Neuron (in vitro differentiated cells): ENCODE measurements around the gene USP21.
"Not testable (repeated sequence)": the region's sequence is repeated elsewhere in the genome, so short reads cannot be mapped to it uniquely, and the experiment has no call there.

Source experiments
- H2AFZ ChIP-seq: one replicate; pipeline ENCODE4 v1.6.1; 2013; ENCODE audit warnings: low read depth, mild to moderate bottlenecking, inconsistent platforms, low read length, moderate library complexity
- H3K27me3 ChIP-seq: one replicate; pipeline ENCODE4 v1.6.1; 2013; ENCODE audit warnings: low read length; ENCODE audit not compliant: insufficient read depth
- H3K36me3 ChIP-seq: one replicate; pipeline ENCODE4 v1.6.1; 2013; ENCODE audit warnings: low read length; ENCODE audit not compliant: insufficient read depth
- H3K4me1 ChIP-seq: one replicate; pipeline ENCODE4 v1.6.1; 2013; ENCODE audit warnings: low read length; ENCODE audit not compliant: insufficient read depth
- H3K4me3 ChIP-seq: 2 replicates; pipeline ENCODE4 v1.5.1; 2013; ENCODE audit warnings: mild to moderate bottlenecking, low read length, moderate library complexity
- H3K9me3 ChIP-seq: one replicate; pipeline ENCODE4 v1.6.1; 2013; ENCODE audit warnings: low read length

USP21 gene, protein sequence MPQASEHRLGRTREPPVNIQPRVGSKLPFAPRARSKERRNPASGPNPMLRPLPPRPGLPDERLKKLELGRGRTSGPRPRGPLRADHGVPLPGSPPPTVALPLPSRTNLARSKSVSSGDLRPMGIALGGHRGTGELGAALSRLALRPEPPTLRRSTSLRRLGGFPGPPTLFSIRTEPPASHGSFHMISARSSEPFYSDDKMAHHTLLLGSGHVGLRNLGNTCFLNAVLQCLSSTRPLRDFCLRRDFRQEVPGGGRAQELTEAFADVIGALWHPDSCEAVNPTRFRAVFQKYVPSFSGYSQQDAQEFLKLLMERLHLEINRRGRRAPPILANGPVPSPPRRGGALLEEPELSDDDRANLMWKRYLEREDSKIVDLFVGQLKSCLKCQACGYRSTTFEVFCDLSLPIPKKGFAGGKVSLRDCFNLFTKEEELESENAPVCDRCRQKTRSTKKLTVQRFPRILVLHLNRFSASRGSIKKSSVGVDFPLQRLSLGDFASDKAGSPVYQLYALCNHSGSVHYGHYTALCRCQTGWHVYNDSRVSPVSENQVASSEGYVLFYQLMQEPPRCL

DNA sequence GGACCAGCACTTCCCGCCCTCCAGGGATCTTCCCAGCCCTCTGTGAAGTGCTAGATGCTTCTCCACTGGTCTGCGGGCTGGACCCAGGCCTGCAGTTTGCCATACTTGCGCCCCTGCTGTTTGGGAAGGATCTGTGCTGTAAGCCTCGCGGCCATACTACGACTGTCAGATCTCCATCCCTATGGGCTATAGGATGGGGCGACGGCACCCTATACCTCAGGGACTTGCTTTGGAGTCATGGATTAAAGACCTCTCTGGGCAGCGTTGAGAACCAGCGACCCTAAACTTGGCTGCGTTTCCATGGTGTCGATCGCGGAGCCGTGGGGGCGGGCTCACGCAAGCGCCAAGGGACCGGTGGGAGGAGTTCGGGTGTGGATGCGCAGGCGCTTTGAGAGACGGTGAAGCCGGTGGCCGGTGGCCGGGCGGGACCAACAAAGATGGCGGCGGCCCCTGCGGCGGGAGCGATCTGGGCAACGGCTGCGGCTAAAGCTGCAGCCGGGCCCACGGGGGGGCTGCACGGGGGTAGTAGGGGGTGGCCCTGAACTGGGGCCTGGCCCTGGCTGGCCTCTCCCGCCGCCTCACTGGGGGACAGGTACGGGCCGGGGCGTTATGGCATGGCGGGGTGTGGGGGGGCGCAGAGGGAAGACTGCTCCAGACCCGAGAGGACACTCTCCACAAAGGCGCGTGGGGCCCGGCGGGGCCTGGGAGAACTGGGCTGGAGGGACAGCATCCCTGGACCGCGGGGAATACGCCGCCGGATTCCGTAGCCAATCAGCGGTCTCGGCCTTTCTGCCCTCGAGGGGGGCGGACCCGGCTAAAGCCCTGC is at the start of gene USP21:
USP21 (plus strand) TSS at position 414 of the 826 bp plus-strand sequence. CDS start 1,141 bp downstream, outside the sequence.
- Histone ChIP-seq H2AFZ (peak within 1 kb of the TSS; percentile 74), H3K4me1 (peaks cover 14% of the 10 kb centered on the region), H3K36me3 (peaks cover 39% of the 10 kb centered on the region), H3K9me3 (no peaks in the 10 kb centered on the region), H3K27me3 (no peaks in the 10 kb centered on the region), H3K4me3 (peak within 1 kb of the TSS; percentile 63)

DNA sequence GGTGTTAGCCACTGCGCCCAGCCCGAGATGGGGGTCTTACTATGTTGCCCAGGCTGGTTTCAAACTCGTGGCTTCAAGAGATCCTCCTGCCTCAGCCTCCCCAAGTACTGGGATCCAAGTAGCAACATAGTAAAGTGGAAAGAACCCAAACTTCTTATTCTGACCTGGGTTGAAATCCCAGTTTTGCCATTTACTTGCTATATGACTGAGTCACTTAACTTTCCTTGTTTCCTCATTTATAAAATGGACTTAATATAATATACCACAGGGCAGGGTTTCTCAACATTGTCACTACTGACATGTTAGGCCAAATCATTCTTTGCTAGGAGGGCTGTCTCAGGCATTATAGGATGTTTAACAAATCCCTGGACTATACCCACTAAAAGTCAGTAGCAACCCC is 48.2 kb upstream of the USP21 start:
- no peaks in the 10 kb centered on the region for H3K4me1 ChIP-seq
- peaks cover 12% of the 10 kb centered on the region for H3K36me3 ChIP-seq
- no peak overlapping the region for H3K4me3 ChIP-seq
- H2AFZ ChIP-seq = no peak overlapping the region
- H3K27me3 ChIP-seq = no peaks in the 10 kb centered on the region
- no peaks in the 10 kb centered on the region for H3K9me3 ChIP-seq

DNA sequence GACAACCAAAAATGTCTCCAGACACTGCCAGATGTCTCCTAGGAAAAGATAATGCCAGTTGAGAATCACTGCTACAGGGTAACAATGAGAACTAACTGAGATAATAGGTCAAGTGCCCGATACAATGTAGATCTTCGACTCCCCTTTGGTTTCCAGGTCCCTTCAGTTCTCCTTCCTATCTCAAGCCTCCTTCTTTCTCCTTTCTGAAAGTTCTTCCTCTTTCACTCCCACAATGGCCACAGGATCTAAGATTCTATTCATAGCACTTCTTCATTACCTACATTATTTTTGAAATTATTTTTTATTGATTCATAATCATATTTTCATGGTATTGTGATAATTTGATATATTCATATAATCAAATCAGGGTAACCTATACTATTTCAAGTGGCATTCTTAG is 47.8 kb upstream of the USP21 start:
- Histone ChIP-seq H3K27me3 (no peaks in the 10 kb centered on the region), H3K9me3 (no peaks in the 10 kb centered on the region), H3K4me1 (peaks cover 2% of the 10 kb centered on the region), H3K4me3 (no peak overlapping the region), H2AFZ (no peak overlapping the region), H3K36me3 (peaks cover 12% of the 10 kb centered on the region)

DNA sequence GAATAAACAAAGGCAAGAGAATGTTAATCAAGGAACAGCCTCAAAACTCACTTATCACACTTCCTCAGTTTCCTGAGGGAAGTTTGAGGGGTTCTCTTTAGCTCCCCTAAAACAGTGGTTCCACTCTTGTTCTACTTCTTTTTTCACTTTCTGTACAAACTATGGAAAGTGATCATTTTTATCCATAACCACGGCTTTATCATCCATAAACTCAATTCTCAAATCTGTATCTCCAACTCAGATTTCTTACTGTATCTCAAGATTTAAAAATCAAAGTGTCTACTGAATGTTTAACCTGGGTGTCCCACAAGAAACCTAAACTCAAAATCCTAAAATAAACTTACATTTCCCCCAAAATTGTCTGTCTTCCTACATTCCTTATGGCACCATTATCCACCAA is 45.4 kb upstream of the USP21 start:
- Histone ChIP-seq H3K4me1 (peaks cover 15% of the 10 kb centered on the region), H3K9me3 (no peaks in the 10 kb centered on the region), H3K4me3 (no peak overlapping the region), H2AFZ (no peak overlapping the region), H3K27me3 (no peaks in the 10 kb centered on the region), H3K36me3 (peaks cover 12% of the 10 kb centered on the region)

DNA sequence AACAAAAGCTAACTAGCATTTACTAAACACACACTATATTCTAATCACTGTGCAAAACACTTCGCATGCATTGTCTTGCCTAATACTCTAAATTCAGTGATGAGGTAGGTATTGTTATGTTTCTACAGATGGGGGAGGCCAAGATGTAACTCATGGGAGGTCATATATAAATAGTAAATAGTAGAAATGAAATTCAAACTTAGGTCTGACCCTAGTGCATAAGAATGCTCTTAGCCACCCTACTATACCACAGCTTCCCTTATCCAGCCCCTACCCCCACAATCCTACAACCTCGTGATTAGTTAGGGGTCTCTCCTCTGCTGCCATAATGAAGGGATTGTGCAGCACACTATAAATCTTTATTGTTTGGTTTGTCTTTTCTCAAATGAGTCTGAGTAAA is 44.7 kb upstream of the USP21 start:
- H3K27me3 ChIP-seq = no peaks in the 10 kb centered on the region
- peaks cover 10% of the 10 kb centered on the region for H3K36me3 ChIP-seq

DNA sequence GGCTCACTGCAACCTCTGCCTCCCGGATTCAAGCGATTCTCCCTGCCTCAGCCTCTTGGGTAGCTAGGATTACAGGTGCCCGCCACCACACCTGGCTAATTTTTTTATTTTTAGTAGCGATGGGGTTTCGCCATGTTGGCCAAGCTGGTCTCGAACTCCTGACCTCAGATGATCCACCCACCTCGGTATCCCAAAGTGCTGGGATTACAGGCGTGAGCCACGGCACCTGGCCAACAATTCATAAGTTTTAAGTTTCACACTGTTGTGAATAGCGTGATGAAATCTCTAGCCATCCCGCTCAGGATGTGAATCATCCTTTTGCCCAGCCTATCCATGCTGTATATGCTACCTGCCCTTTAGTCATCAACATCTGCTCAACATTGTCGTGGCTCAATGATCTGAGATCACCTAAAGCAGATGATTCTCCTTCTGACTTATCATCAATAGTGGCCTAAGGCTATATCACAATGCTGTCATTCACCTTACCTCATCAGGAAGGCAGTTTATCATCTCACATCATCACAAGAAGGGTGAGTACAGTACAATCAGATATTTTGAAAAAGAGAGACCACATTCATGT is 44.1 kb upstream of the USP21 start:
- Histone ChIP-seq H3K4me1 (peaks cover 24% of the 10 kb centered on the region), H3K9me3 (no peaks in the 10 kb centered on the region)

More for the DNA sequence above, 44.7 kb upstream of the USP21 start:
- Histone ChIP-seq H3K9me3 (no peaks in the 10 kb centered on the region), H3K4me3 (no peak overlapping the region), H3K4me1 (peaks cover 22% of the 10 kb centered on the region), H2AFZ (no peak overlapping the region)

DNA sequence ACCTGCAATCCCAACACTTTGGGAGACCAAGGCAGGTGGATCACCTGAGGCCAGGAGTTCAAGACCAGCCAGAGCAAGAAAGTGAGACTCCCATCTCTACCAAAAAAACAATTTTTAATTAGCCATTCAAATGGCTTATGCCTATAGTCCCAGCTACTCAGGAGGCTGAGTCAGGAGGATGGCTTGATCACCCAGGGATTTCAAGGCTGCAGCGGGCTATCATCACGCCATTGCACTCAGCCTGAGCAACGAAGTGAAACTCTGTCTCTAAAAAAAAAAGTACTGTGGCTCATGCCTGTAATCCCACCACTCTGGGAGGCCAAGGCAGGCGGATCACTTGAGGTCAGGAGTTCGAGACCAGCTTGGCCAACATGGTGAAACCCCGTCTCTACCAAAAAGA is 43.3 kb upstream of the USP21 start:
- not testable (repeated sequence) for H2AFZ ChIP-seq, H3K4me3 ChIP-seq, H3K27me3 ChIP-seq, H3K9me3 ChIP-seq
- H3K36me3 ChIP-seq = peaks cover 18% of the 10 kb centered on the region
- H3K4me1 ChIP-seq = peaks cover 24% of the 10 kb centered on the region

More for the DNA sequence above, 44.1 kb upstream of the USP21 start:
- Histone ChIP-seq H3K4me3 (no peak overlapping the region), H3K36me3 (peaks cover 13% of the 10 kb centered on the region), H3K27me3 (no peaks in the 10 kb centered on the region), H2AFZ (no peak overlapping the region)

DNA sequence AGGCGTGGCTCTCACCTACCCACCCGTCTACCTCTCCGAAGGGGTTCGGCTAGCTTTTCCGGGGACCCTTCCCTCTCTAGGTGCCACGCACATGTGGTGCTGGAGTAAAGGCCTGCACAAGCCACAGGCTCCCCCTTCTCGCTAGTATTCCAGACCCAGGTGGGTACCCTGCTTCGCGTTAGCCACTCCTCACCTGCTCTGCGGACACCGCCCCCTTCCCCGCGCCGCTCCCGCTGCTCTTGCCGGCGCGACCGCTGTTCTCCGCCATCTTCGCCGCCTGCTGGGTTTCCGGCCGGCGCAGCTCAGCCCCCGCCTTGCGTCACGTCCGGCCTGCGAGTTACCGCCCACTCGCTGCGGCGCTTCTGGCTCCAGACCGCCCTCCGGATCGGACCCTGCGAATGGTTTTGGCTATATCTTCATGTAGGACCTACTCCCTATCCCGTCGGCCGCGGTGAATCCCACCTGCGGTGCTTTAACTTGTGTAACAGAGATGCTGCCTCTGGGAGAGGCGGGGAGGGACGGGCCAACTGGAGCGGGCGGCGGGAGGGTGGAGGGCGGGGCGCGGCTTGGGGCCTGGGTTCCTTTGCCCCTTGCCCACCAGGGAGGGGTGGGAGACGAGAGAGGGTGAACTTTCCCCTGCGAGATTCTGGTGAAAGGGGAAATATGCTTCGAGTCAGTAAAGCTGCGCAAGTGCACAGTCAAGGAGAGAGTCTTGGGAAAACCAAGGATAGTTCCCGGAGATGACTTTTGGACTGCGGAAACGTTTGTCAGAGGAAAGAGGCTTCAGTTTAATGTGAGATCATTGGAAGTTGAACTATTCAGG is 41.3 kb upstream of the USP21 start, which contains the start of the genes NIT1 and PFDN2:
NIT1 (plus strand) TSS at position 347 of the 823 bp plus-strand sequence; CDS start at position 419, 72 bp downstream.
PFDN2 (minus strand) TSS at position 279 of the 823 bp plus-strand sequence; CDS start at position 268, 11 bp downstream.
- no peaks in the 10 kb centered on the region for H3K27me3 ChIP-seq
- peaks cover 24% of the 10 kb centered on the region for H3K4me1 ChIP-seq
- H2AFZ ChIP-seq = peak within 1 kb of the TSS; percentile 75
- no peaks in the 10 kb centered on the region for H3K9me3 ChIP-seq
- H3K4me3 ChIP-seq = peak within 1 kb of the TSS; percentile 70
- H3K36me3 ChIP-seq = peaks cover 39% of the 10 kb centered on the region

DNA sequence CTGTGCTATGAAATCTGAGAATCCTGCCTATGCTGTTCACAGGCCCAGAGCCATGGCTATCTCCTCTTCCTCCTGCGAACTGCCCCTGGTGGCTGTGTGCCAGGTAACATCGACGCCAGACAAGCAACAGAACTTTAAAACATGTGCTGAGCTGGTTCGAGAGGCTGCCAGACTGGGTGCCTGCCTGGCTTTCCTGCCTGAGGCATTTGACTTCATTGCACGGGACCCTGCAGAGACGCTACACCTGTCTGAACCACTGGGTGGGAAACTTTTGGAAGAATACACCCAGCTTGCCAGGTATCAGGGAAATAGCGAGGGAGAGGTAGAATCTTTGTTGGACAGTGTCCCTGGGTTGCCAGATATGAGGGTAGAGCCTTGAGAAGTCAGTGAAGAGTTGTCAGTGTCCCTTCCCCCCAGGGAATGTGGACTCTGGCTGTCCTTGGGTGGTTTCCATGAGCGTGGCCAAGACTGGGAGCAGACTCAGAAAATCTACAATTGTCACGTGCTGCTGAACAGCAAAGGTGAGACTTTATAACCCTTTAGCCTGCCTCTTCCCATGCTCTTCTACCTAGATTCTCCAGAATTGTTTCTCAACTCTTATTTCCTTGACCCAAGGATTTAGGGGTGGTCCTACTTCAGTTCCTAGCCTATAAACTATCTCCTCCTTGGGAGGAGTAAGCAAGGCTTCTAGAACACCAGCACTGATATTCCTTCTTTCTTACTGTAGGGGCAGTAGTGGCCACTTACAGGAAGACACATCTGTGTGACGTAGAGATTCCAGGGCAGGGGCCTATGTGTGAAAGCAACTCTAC is 40.0 kb upstream of the USP21 start:
- H3K27me3 ChIP-seq = no peaks in the 10 kb centered on the region
- peak overlapping the region; percentile 70 for H3K4me3 ChIP-seq
- no peak overlapping the region for H2AFZ ChIP-seq
- no peaks in the 10 kb centered on the region for H3K9me3 ChIP-seq
- H3K36me3 ChIP-seq = peaks cover 49% of the 10 kb centered on the region
- H3K4me1 ChIP-seq = peaks cover 24% of the 10 kb centered on the region

DNA sequence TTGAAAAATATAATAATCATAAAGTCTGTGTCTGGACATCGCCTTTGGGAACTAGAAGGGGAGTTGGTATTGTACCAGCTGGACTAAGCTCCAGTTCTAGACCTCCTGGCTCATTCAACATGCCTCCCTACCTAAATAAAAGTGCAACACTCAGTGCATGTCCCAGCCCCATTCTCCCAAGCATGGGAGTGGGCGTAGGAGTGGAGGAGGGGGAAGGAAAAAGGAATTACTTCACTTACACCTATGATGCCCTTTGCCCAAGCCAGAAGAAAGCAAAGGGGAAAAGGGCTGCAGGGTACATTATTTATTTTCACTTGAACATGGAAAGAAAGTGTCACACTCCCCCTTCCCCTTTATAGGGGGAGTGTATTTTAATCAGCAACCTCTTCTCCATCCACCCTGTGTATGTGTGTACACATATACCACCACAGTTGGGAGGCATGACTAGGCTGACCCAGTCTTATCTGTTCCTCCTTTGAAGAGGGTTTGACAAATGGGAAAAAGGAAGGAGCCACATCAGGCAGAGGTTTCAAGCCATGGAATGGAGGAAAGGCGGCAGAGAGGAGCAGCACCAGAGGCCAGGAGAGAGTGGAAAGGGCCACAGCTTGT is 38.2 kb upstream of the USP21 start:
- peaks cover 24% of the 10 kb centered on the region for H3K4me1 ChIP-seq
- H2AFZ ChIP-seq = no peak overlapping the region
- H3K36me3 ChIP-seq = peaks cover 58% of the 10 kb centered on the region
- no peaks in the 10 kb centered on the region for H3K27me3 ChIP-seq
- no peaks in the 10 kb centered on the region for H3K9me3 ChIP-seq
- H3K4me3 ChIP-seq = no peak overlapping the region

DNA sequence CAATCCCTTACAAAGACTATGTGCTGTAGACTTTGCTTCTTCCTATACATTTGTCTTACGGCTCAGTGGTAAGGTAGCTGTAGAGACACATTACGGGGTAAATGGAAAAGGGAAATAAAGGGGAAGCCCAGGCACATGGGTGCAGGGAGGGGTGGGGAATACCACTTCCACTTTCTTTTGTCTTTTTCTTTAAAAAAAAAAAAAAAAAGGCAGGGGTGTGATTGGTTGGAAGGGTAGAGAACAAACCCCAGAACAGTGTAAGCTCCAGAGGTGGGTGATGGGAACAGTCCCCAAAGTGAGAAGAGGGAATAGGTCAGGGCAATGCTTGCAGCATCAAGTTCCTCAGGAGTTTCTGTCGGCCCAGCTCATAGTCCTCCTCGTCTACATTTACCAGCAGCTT is 37.5 kb upstream of the USP21 start:
- Histone ChIP-seq H3K4me3 (no peak overlapping the region), H3K9me3 (no peaks in the 10 kb centered on the region), H2AFZ (no peak overlapping the region), H3K36me3 (peaks cover 62% of the 10 kb centered on the region), H3K4me1 (peaks cover 19% of the 10 kb centered on the region), H3K27me3 (no peaks in the 10 kb centered on the region)
